ENCODE data around the gene YPEL2. TPM values are rescaled to one million over a fixed set of nuclear protein-coding genes. Genes with fewer than 3 reads are reported as not detected.
A peak's percentile ranks its signal among the peaks of the same experiment; 100 is the strongest.
"Not testable (repeated sequence)": the region's sequence is repeated elsewhere in the genome, so short reads cannot be mapped to it uniquely, and the experiment has no call there.

The YPEL2 gene
- total RNA-seq, 2 donors from 2014 or later = 22.8 to 27.7 TPM

- Histone ChIP-seq H3K4me3 (ENCODE audit: low read length) (no peak overlapping the region), H3K9ac (ENCODE audit: extremely low read depth, low read length, poor library complexity, severe bottlenecking) (no peak overlapping the region), H3K9me3 (ENCODE audit: control insufficient read depth, low read length) (no peaks in the 10 kb centered on the region), H3K27me3 (ENCODE audit: control insufficient read depth, insufficient read depth, low read length, poor library complexity, severe bottlenecking) (no peaks in the 10 kb centered on the region), H3K4me1 (ENCODE audit: control insufficient read depth, insufficient read depth, low read length) (peaks cover 4% of the 10 kb centered on the region), H3K27ac (ENCODE audit: low read depth, low read length) (no peak overlapping the region), H3K36me3 (ENCODE audit: control insufficient read depth, insufficient read depth, low read length) (no peaks in the 10 kb centered on the region)
- Mint-ChIP-seq H3K4me1 (peaks cover 18% of the 10 kb centered on the region), H3K4me3 (no peak overlapping the region), H3K27me3 (ENCODE audit: insufficient read depth) (peaks cover 23% of the 10 kb centered on the region), H3K36me3 (ENCODE audit: low read depth) (peaks cover 3% of the 10 kb centered on the region), H3K27ac (no peak overlapping the region), H3K9me3 (peaks cover 3% of the 10 kb centered on the region)
- DNase-seq = no peak
- no peak for TF ChIP-seq CTCF (conservative IDR thresholded peaks at IDR 0.05)
- WGBS, 2 experiments (ENCODE audit: insufficient coverage in 1 of 2, insufficient read length in 1 of 2) = 95 to 97% methylated on average over 2 to 3 of the region's 3 CpGs
Observed at GRCh38 chr17:59287891-59288290, 43.6 kb upstream of the YPEL2 start.

DNA sequence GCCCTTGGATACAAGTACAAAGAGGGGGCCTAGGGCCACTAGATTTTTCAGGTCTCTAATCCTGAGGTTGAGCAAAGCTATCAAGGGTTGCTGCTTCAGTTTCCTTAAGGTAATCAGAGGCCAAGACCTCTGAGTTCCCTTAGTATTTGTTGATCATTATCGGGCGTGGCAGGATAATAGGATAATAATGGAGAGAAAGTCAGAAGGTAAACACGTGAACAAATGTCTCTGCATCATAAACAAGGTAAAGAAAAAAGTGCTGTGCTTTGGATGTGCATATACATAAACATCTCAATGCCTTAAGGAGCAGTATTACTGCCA is 41.5 kb upstream of the YPEL2 start:
- Mint-ChIP-seq H3K4me3 (peak overlapping the region; percentile 20), H3K9me3 (peaks cover 3% of the 10 kb centered on the region), H3K27me3 (ENCODE audit: insufficient read depth) (peaks cover 23% of the 10 kb centered on the region), H3K27ac (peak overlapping the region; percentile 97), H3K36me3 (ENCODE audit: low read depth) (peaks cover 3% of the 10 kb centered on the region), H3K4me1 (peaks cover 16% of the 10 kb centered on the region)
- 29 to 77% methylated on average over 3 of the region's 3 CpGs for WGBS, 2 experiments (ENCODE audit: insufficient coverage in 1 of 2, insufficient read length in 1 of 2)
- TF ChIP-seq CTCF (conservative IDR thresholded peaks at IDR 0.05) = no peak
- peak; percentile 57 for DNase-seq
- Histone ChIP-seq H3K36me3 (ENCODE audit: control insufficient read depth, insufficient read depth, low read length) (no peaks in the 10 kb centered on the region), H3K27ac (ENCODE audit: low read depth, low read length) (no peak overlapping the region), H3K27me3 (ENCODE audit: control insufficient read depth, insufficient read depth, low read length, poor library complexity, severe bottlenecking) (no peaks in the 10 kb centered on the region), H3K9me3 (ENCODE audit: control insufficient read depth, low read length) (no peaks in the 10 kb centered on the region), H3K9ac (ENCODE audit: extremely low read depth, low read length, poor library complexity, severe bottlenecking) (peak overlapping the region; percentile 13), H3K4me1 (ENCODE audit: control insufficient read depth, insufficient read depth, low read length) (peaks cover 4% of the 10 kb centered on the region), H3K4me3 (ENCODE audit: low read length) (peak overlapping the region; percentile 64)

- H3K9ac ChIP-seq (ENCODE audit: extremely low read depth, low read length, poor library complexity, severe bottlenecking) = peak overlapping the region; percentile 13
- not testable (repeated sequence) for H3K27me3 ChIP-seq (ENCODE audit: control insufficient read depth, insufficient read depth, low read length, poor library complexity, severe bottlenecking); H3K36me3 Mint-ChIP-seq (ENCODE audit: low read depth); H3K9me3 Mint-ChIP-seq; H3K9me3 ChIP-seq (ENCODE audit: control insufficient read depth, low read length); H3K27ac ChIP-seq (ENCODE audit: low read depth, low read length); H3K36me3 ChIP-seq (ENCODE audit: control insufficient read depth, insufficient read depth, low read length); H3K4me1 ChIP-seq (ENCODE audit: control insufficient read depth, insufficient read depth, low read length)
- H3K4me3 Mint-ChIP-seq = peak overlapping the region; percentile 20
- H3K4me3 ChIP-seq (ENCODE audit: low read length) = peak overlapping the region; percentile 64
- H3K27me3 Mint-ChIP-seq (ENCODE audit: insufficient read depth) = peaks cover 21% of the 10 kb centered on the region
- peak overlapping the region; percentile 97 for H3K27ac Mint-ChIP-seq
- peaks cover 18% of the 10 kb centered on the region for H3K4me1 Mint-ChIP-seq
- peak; percentile 86 for DNase-seq
- WGBS, 2 experiments (ENCODE audit: insufficient coverage in 1 of 2, insufficient read length in 1 of 2) = 10 to 43% methylated on average over 2 to 12 of the region's 12 CpGs
Observed at GRCh38 chr17:59290302-59290998, 41.0 kb upstream of the YPEL2 start.

DNA sequence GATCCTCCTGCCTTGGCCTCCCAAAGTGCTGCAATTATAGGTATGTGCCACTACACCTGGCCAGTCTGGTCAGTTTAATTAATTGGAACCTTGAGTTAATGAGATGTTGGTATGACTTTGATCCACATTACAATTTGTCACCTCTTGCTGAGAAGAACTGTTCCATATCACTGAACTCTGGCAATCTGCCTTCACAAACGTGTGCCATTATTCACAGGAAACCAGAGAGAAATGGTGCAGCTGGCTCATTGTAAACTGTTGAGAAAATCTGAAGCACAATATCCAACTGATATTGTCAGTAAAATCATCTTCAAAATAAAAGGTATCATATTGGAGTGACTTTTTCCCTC is 39.3 kb upstream of the YPEL2 start:
- H3K4me3 ChIP-seq (ENCODE audit: low read length) = no peak overlapping the region
- H3K27me3 ChIP-seq (ENCODE audit: control insufficient read depth, insufficient read depth, low read length, poor library complexity, severe bottlenecking) = no peaks in the 10 kb centered on the region
- WGBS, 2 experiments (ENCODE audit: insufficient coverage in 1 of 2, insufficient read length in 1 of 2) = 85 to 100% methylated on average over 1 of the region's 1 CpG
- no peak for TF ChIP-seq CTCF (conservative IDR thresholded peaks at IDR 0.05)
- peaks cover 9% of the 10 kb centered on the region for H3K4me1 ChIP-seq (ENCODE audit: control insufficient read depth, insufficient read depth, low read length)
- no peak overlapping the region for H3K27ac Mint-ChIP-seq
- H3K36me3 Mint-ChIP-seq (ENCODE audit: low read depth) = no peaks in the 10 kb centered on the region
- H3K27me3 Mint-ChIP-seq (ENCODE audit: insufficient read depth) = peaks cover 13% of the 10 kb centered on the region
- H3K4me1 Mint-ChIP-seq = peaks cover 21% of the 10 kb centered on the region
- no peak overlapping the region for H3K27ac ChIP-seq (ENCODE audit: low read depth, low read length)
- H3K4me3 Mint-ChIP-seq = no peak overlapping the region
- no peak overlapping the region for H3K9ac ChIP-seq (ENCODE audit: extremely low read depth, low read length, poor library complexity, severe bottlenecking)
- H3K9me3 Mint-ChIP-seq = no peaks in the 10 kb centered on the region
- no peak for DNase-seq
- H3K36me3 ChIP-seq (ENCODE audit: control insufficient read depth, insufficient read depth, low read length) = no peaks in the 10 kb centered on the region
- no peaks in the 10 kb centered on the region for H3K9me3 ChIP-seq (ENCODE audit: control insufficient read depth, low read length)
